GM19351 (cell line): ENCODE data around the gene SNX27.

Experiments
- ATAC-seq: cut with Tn5 transposase; IDR thresholded peaks from one replicate; pipeline ENCODE4 v1.9.1; 2021; ENCODE audit warnings: mild to moderate bottlenecking, moderate library complexity; ENCODE audit not compliant: unreplicated experiment

SNX27 gene

DNA sequence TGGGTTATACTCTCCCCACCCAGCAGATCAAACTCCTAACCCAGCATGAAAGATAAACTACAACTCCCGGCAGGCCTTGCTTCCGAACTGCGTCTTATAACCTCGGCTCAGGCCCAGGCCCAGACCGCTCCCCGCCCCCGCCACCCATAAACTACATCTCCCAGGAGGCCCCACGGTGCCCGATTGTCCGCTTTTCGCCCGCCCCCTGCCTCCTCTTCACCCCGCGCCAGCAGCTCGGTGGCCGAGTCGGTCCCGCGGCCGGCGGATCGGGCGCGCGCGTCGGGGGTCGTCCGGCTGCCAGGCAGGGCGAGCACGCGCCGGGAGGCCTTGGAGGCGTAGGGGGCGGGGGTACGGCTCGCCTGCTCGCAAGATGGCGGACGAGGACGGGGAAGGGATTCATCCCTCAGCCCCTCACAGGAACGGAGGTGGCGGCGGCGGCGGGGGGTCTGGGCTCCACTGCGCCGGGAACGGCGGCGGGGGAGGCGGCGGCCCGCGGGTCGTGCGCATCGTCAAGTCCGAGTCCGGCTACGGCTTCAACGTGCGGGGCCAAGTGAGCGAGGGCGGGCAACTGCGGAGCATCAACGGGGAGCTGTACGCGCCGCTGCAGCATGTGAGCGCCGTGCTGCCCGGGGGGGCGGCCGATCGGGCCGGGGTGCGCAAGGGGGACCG lies at the start of gene SNX27:
SNX27 (plus strand) TSS at position 219 of the 669 bp plus-strand sequence; CDS start at position 371, 152 bp downstream.
- ATAC-seq = peak; percentile 95

DNA sequence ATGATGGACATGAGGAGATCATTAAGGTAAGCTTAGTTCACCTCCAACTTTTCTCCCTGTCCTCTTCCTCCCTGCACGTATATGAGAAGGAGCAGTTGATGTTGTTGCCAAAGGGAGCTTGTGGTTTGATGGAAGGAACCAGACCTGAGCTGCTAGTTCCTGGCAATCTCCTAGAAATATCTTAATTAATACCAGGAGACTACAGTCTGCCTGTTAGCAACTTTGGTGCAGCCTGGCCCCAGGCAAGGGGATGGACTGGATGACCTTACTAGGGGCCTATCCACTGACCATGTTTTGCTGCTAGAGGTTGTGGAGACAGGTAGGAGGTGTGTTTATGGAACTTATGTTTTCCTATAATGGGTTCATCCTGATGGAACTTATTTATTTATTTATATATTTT lies 49.2 kb upstream of the SNX27 start:
- ATAC-seq = no peak

DNA sequence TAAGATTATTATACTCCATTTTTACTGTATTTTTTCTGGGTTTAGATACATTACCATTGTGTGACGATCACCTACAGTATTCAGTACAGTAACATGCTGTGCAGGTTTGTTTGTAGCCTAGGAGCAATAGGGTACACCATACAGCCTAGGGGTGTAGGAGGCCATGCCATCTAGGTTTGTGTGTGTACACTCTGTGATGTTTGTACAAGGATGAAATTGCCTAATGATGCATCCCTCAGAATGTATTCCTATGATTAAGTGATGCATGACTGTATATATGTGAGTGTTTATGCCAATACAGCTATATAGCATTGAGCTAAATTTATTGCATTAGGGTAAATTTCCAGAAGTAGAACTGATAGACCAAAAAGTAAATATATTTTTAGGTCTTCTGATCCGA lies 48.5 kb upstream of the SNX27 start:
- ATAC-seq = no peak

DNA sequence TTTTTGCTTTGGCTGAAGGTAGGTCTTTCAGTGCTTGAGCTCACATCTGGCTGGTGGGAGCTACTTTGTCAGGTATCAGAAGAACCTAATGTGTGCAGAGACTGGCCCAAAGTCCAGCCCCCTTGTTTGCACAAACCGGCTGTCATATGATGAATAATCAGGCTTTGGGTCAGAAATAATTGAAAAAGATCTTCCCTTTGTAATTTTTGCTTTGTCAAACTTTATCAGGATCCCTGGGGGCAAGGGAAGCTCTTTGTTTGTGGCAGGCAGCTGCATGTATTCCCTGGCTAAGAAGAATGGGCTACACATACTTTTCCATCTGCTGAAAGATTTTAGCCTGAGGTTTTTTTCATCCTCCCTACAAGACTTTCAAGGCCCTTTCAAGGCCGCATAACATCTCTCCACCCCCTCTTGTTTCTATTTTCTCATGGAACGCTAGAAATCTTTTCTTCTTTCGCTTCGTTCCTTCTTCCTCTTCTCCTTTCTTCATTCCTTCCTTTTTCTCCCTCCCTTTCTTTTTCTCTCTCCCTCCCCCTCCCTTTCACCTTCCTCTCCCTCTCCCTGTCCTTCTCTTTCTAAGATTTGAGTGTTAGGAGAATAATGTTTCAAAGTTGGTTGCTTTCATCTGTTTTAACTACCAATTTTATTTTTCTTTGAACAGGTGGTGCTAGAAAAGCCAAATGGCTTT lies 46.2 kb upstream of the SNX27 start:
- ATAC-seq = no peak

DNA sequence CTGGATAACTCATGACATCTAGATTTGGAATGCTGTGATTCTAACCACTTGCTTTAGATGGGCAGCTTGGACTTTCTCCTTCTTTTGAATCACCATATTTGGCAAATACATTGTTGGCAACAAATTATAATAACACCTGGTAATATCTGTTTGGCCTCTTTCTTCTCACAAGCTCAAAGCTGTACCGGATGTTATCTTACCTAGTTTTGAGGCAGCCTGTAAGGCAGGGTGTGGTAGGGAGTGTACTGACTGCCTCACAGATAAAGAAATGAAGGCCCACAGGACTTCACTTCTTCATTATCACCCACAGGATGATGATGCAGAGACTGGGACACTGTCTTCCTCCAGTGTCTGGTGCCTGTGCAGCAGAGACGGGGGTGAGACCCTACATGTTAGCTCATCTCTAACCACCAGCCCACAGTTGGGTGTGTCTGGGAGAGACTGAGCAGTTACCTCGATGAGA lies 43.2 kb upstream of the SNX27 start:
- no peak for ATAC-seq

DNA sequence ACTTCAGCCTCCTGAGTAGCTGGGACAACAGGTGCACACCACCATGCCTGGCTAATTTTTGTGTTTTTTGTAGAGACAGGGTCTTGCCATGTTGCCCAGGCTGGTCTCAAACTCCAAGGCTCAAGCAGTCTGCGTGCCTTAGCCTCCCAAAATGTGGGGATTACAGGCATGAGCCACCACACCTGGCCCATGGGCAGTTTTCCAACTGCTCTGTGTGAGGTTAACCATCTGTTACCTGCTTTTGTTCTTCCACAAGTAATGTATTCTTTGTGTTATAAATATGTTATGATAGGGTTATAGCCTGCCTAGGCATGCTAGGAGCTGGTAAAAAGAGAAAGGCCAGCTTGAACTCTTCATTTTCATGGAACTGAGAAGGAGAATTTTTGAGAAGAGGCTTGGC lies 41.0 kb upstream of the SNX27 start:
- ATAC-seq = no peak

DNA sequence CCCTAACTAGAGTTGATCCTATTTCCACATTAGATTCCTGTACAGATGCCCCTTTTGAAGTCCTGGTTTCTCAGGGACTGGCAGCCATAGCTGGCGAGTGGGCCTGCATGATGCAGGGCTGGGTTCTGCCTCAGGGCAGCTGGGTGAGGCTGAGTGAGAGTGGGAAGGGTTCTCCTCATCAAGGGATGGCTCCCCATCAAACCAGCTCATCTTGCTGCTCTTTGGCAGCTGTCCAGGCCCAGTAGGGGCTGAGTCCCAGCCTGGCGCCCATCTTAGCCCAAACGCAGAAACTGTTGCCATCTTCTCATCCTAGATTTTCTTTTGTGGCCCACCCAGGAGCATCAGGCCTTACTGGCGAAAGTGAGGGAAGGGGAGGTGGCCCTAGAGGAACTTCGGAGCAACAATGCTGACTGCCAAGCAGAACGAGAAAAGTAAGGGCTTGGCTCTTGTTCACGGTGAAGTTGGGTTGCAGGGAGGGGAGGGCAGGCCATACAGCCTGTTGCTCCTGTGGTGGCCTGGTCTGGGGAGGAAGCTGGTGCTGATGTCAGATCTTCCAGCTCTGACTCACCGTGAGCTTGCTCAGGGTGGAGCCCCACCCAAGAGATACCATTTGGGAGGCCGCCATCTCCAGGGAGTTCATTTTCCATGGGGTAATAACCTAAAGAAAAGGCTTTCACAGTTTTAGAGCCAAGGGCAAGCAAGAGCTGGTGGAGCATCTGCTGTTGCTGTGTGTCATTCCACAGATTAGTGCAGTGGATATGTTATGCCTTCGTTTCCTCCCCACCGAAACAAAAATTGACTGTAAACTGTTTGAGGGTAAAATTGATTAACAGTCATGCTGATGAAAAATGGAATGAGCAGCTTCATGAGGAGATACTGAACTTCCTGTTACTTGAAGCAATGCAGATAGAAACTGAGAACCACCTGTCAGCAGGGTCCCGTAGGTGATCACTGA lies 37.0 kb upstream of the SNX27 start:
- ATAC-seq = no peak

DNA sequence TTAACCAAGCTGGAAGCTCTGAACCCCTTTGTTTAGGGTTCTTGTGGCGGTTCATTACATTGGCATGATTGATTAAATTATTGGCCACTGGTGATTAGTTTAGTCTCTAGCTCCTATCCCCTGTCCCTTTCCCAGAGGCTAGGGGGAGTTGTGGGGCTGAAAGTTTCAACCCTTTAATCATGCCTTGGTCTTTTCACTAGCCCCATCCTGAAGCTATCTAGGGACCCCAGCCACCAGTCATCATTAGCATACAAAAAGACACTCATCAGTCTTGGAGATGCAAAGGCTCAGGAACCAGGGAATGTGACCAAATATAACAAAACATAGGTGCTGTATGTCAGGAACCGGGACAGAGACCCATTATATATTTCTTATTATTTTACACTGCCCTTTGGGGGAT lies 34.7 kb upstream of the SNX27 start:
- ATAC-seq = no peak

DNA sequence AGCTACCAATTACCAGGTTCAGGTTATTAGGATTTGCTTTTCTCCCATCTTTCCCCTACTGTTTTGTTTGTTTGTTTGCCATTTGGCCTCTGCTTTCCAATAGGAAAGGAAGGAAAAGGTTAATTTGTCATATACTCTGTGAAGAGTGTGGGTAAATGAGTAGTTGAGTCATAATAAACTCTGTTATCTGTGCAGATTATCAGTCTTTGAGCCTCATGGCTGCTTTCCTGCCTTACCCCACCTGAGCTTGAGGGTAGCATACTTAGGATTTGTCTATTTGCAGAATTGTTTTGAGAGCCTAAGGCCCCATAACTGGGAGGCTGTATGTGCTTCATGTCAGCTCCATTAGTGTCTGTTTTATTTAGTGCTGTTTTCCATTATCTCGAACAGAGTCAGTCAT lies 32.9 kb upstream of the SNX27 start:
- no peak for ATAC-seq

DNA sequence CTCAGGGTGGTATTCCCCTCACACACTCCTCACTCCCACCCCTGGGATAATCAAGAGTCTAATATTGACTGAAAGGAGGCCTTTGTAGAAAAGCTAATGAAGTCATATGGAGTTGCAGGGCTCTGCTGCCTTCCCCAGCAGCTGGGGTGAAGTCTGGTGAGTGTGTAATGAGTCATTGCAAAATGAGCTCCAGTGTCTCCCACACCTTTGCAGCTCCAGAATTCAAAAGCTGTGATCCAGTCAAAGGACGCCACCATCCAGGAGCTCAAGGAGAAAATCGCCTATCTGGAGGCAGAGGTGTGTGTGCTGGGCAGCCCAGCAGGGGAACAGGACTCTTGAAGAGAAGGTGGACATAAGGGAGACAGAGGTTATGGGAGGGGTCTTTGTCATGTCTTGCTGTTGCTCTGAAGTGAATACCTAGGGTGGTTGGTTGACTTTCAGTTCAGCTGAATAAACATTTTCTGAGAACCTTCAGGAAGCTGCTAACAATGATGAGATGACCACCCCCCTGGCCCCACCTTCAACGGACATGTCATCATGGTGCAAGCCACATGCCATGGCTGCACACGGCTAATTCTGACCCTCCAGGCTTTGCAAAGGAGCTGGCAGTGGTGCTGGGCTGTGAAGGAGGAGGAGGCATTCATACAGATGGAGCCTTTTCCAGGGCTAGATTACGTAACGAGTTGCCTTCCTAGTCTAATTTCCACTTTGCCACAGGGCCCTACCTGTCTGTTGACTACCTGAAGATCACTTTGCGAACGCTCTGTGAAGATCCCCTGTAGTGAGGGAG lies 32.2 kb upstream of the SNX27 start:
- no peak for ATAC-seq

DNA sequence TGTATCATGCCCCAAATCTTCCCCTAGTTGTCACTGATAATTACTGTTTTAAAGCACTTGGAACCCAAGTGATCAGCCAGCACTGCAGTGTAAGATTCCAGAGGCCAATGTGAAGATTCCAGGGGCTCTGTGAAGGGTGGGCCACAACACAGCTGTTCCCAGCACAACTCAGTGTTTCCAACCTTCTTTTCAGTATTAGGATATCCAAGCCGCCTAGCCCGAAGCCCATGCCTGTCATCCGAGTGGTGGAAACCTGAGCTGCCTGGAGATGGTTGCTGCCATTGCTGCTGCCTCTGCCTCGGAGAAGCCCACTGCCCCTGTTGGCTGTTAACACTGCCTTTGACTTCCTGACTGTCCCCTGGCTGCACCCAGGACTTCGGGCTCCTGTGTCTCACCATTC lies 30.4 kb upstream of the SNX27 start:
- ATAC-seq = no peak

DNA sequence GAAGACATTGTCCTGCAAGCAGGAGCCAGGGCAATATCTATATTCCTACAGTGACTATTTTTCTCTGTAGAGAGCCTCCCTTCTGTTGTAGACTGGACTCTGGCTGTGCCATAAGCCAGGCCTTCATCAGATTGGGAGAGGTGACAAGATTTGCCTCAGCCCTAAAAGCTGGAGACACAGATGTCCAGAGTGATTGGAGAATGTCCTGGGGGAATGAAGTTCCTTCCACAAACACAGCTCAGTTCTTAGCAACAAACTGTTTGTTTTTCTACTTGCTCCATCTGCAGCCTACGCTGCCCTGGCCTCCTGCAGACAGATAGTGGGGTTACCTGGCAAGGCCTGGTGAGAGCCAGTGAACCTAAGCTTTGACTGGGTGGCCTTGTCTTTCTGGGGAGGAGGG lies 29.9 kb upstream of the SNX27 start:
- no peak for ATAC-seq

DNA sequence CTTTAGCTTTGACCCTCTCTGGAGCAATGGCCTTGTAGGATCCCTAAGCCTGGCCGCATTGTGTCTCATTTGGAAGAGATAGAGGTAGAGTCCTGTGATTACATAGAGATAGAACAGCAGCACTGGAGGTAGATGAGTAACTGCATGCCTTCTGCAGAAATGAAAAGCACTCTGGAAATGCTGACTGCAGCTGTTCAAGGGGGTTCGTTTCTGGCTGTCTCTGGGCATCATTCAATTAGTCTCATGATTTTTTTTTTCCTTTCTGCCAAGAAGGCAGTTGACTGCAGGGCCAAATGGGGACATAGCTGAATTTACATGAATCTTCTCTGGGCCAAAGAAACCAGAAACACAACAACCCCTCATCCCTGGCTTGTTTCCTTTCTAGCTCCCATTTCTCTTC lies 28.1 kb upstream of the SNX27 start:
- no peak for ATAC-seq

DNA sequence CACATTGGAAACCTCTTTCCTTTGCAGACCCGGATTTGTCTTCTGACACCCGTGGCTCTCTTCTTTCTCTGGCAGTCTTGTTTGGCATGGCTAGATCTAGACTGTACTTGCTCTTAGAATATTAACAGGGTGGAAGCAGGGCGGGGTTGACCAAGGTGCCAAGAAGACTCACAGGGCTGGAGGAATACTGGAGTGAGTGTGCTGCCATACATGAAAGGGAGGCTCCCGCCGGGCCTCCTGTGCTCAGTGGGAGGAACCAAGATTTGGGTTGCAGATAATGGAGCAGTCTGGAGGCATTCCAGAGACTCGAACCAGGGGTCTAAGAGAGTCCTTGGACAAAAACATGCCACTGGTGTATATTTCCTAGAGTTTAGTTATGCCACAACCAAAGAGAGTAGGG lies 27.6 kb upstream of the SNX27 start:
- ATAC-seq = no peak

DNA sequence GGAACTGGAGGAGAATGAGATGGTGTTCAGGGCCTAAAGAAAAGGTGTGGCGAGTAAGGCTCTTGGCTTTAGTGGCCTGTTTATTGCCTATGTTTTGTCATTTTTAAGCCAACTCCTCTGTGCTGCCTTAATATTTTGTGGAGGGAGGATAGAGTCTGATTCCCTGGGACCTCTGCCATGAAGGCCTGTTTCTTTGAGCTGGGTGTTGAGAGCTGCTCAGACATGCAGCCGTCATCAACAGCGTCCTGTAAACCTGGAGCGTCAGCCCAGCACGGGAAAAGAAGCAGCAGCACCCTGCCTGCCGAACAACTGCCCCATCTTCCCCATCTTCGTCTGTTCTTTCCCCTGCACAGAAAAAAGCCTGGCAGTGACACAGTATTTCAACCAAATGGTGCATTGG lies 27.1 kb upstream of the SNX27 start:
- ATAC-seq = no peak

DNA sequence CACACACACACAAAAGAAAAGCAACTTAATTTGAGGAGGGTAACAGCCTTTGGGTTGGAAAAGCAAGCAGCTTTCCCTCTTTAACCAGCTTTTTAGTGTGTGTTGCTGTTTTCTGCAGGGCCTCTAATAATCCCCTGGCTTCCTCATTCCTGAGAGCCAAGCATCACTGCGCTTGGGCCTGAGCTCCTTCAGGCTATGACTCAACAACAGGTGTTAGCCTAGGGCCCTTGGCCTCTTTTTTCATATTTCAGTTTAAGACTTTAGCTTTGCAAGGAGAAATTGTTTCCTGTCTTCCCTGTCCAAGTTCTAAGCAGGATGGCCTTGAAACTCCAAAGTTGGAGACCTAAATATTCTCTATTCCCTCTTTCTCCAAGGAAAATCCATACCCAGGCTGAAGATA lies 26.2 kb upstream of the SNX27 start:
- ATAC-seq = no peak

DNA sequence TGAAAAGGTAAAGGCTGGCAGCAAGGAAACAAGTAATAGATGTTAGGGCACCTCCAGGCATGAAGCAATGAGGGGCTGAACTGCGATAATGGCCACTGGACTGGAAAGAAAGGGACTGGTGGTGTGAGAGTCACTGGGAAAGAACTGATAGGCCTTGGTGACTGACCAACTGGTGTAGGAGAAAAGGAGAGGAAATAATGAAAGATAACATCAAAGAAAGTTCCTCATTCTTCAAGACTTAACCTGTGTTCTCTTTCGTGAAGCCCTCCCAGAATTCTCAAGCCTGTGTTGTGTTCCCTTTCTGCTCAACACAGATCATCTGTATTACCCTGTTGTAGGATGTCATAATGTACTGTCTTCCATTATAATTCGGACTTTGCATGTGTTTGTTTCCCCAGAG lies 20.9 kb upstream of the SNX27 start:
- ATAC-seq = no peak

DNA sequence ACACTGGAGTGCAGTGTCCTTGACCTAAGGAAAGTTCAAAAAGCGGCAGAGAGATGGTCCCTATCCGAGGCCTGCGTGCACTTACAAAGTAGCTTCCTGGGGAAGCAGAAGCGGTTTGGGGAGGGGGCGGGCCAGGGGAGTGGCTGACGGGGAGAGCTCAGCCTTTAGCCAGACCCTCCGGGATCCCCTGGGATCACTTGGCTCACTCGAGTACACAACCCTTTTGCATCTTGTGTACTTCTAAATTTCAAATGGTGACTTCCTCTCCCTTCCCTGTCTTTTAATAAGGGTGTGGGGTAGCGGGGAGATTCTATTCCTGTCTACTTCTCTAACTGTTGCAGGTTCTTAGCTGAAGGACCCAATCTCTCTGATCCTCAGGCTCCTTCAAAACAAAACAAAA lies 18.1 kb upstream of the SNX27 start:
- ATAC-seq = no peak

DNA sequence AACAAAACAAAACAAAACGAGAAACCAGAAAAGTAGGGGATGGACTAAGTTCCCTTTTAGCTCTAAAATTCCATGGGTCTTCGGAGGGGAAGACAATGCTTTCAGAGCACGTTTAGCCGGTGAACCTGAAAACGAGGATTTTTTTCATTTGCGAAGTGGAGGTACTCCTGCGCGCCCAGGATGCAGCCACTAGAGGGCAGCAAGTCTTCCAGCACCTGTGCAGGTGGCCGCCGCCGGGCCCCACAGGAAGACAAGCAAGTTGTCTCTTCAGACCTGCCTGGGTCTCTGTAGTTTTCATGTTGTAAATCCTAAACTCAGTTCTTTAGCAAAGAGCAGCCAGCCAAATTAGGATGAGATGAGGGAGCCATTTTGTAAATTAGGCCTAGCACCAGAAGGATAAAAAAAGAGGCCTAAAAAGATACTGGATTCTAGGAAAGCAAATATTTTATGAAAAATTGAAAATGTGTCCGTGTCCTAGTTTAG lies 17.7 kb upstream of the SNX27 start:
- no peak for ATAC-seq

DNA sequence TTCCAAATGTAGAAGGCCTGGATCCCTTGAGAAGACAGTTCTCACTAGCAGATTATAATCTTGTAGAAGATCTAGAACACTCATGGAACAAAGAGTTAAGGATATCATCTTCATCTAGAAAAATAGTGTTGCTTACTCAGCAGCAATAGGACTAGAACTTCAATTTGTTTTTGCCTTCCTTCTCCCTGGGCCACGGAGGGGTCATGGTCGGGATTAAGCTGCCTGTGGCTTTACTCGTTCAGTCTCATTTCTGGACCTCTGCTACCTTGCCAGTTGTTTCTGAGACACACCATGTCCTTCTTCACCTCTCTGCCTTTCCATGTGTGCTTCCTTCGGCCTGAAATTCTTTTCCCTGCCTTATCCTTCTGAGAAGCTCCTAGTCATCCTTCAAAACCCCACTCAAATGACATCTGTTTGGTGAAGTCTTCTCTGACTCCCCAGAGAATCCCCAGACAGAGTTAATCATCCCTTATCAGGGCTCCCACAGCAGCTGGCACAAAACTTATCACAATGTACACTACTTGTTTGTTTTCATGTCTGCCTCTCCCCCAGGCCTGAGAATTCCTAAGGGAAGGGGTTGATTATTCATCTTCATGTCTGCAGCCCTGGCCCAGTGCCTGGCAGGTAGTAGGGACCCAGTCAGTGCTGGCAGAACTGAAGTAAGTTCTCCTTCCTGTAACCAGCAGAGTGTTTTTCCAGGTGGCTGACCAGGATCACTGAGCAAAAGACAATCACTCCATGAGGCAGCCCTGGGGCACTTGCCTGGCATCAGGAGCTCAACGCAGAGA lies 15.5 kb upstream of the SNX27 start:
- no peak for ATAC-seq
